GM23338 (cell line): Measurements from ENCODE around the gene TENT4A.

ENCODE experiments used
- CREB1 ChIP-seq: fragments of 250-450 bp; sonication (Bioruptor Pico); IDR thresholded peaks from 2 replicates; pipeline ENCODE4 v1.5.0; 2020; ENCODE audit warnings: low read depth, mild to moderate bottlenecking, moderate library complexity
- ETS1 ChIP-seq: IDR thresholded peaks from 2 replicates; pipeline ENCODE4 v1.6.1; 2016; ENCODE audit warnings: antibody characterized with exemption
- EZH2 ChIP-seq: fragments of 200-600 bp; sonication (generic); IDR thresholded peaks from one replicate; pipeline ENCODE4 v1.8.0; 2017; ENCODE audit warnings: antibody characterized with exemption, mild to moderate bottlenecking, low read depth; ENCODE audit not compliant: unreplicated experiment
- POLR2AphosphoS5 ChIP-seq: IDR thresholded peaks from 2 replicates; pipeline ENCODE4 v1.6.1; 2016; ENCODE audit warnings: antibody characterized with exemption, low read depth
- TF ChIP-seq, protein P1 (sequence below), 2 experiments: fragments of 200-600 bp in 1 of 2; sonication (generic) in 1 of 2; conservative IDR thresholded peaks; 2 replicates each; pipeline versions ENCODE4 v1.5.1 to v1.6.1; 2016 to 2017; ENCODE audit warnings: antibody characterized with exemption in 2 of 2, low read depth in 2 of 2, mild to moderate bottlenecking in 2 of 2, moderate library complexity in 1 of 2

GRCh38 chr5:6712577-6713273 lies 507 bp upstream of the TENT4A start:
- peak; percentile 90 for TF ChIP-seq CREB1 (CRISPR knock-in tag)
- TF ChIP-seq POLR2AphosphoS5, result peak; percentile 82
- no peak for TF ChIP-seq EZH2
- TF ChIP-seq, protein P1, sequence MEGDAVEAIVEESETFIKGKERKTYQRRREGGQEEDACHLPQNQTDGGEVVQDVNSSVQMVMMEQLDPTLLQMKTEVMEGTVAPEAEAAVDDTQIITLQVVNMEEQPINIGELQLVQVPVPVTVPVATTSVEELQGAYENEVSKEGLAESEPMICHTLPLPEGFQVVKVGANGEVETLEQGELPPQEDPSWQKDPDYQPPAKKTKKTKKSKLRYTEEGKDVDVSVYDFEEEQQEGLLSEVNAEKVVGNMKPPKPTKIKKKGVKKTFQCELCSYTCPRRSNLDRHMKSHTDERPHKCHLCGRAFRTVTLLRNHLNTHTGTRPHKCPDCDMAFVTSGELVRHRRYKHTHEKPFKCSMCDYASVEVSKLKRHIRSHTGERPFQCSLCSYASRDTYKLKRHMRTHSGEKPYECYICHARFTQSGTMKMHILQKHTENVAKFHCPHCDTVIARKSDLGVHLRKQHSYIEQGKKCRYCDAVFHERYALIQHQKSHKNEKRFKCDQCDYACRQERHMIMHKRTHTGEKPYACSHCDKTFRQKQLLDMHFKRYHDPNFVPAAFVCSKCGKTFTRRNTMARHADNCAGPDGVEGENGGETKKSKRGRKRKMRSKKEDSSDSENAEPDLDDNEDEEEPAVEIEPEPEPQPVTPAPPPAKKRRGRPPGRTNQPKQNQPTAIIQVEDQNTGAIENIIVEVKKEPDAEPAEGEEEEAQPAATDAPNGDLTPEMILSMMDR (conservative IDR thresholded peaks at IDR 0.05; ENCODE audit: low read depth in 2 of 2), result 0 out of 4 replicates have a peak, but pooled peaks of 1 of the 2 experiments have one; percentile 2
- no peak for TF ChIP-seq ETS1
